ENCODE results near the gene OR4A47.
"Not testable (repeated sequence)": the region's sequence is repeated elsewhere in the genome, so short reads cannot be mapped to it uniquely, and the experiment has no call there.

The OR4A47 gene, protein sequence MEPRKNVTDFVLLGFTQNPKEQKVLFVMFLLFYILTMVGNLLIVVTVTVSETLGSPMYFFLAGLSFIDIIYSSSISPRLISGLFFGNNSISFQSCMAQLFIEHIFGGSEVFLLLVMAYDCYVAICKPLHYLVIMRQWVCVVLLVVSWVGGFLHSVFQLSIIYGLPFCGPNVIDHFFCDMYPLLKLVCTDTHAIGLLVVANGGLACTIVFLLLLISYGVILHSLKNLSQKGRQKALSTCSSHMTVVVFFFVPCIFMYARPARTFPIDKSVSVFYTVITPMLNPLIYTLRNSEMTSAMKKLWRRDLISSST

DNA sequence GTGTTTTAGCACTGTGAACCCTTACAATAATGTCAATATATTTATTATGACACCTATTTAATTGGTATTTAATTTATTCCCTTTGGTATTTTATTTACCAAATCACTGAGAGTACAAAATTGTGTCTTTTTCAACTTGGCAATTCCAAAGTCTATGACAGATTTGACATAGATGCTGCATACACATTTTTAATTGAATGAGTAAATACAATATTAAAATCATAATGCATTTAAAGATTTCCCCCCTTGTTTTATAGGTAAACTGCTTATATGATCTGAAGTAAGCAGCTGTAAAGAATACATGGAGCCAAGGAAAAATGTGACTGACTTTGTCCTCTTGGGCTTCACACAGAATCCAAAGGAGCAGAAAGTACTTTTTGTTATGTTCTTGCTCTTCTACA, at the start of gene OR4A47:
TSS of gene OR4A47 (plus strand) at position 301 of the 400 bp plus-strand sequence. CDS start at position 301, 0 bp downstream.
- DNase-seq, result not testable (repeated sequence)

DNA sequence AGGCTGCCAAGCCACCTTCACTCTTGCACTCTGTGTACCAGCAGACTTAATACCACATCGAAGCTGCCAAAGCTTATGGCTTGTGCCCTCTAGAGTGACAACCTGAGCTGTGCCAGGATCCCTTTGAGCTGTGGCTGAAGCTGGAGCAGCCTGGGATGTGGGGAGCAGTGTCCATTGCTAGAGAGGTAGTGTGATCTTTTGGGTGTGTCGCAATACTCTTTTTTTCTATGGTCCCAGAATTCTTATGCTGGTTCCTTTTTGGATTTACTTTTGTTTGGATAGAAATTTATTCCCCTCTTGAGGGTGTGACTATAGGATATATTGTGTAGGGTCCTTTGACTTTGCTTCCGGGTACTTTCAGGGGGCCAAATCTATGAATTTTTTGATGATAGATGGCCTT, 32.7 kb upstream of the OR4A47 start:
- DNase-seq, result not testable (repeated sequence)

GRCh38 chr11:48473966-48474365, 14.6 kb upstream of the OR4A47 start:
- DNase-seq, result peak in 1 of 2 donors; percentile 0

- not testable (repeated sequence) for DNase-seq
These were observed 13.9 kb upstream of the OR4A47 start for GRCh38 chr11:48474703-48475102.

DNA sequence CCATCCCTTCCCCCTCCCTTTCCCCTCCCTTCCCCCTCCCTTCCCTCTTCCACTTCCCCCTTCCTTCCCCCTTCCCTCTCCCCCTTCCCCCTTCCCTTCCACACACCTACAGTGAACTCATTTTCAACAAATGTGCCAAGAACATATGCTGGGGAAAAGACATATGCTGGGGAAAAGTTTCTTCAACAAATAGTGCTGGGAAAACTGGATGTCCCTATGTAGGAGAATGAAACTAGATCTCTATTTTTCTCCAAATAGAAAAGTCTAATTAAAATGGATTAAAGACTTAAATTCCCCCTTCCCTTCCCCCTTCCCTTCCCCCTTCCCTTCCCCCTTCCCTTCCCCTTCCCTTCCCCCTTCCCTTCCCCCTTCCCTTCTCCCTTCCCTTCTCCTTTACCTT, 17.6 kb downstream of the OR4A47 start:
- not testable (repeated sequence) for DNase-seq

DNA sequence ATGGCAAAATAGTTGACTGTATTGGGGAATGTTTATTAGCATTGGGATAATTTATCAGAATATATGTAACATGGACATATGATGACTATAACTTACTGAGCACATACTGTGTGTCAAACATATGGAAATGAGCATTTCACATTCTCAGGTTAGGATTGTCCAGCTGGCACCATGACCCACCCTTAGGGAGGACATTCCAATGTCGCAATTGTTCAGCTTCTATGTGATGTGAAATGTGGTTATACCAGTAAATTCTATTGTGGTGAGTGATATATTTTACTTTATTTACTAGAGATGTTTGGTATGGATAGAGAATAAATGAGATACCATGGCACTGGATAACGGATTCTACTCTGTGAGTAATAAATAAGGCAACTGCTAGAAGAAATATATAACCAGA, 50.4 kb downstream of the OR4A47 start:
- no peak for DNase-seq
